Thyroid gland (tissue), 4 donors: ENCODE measurements around the gene PGBD5. TPM values are rescaled to one million over a fixed set of nuclear protein-coding genes. Genes with fewer than 3 reads are reported as not detected.
"Not testable (repeated sequence)": the region's sequence is repeated elsewhere in the genome, so short reads cannot be mapped to it uniquely, and the experiment has no call there.

Source experiments
- DNase-seq, 2 donors: peaks; one replicate each; pipeline ENCODE4 v3.0.0-alpha.2; 2019
- H3K27ac ChIP-seq, 3 donors: fragments of 200-600 bp; sonication (generic); 1 replicate in 2 of 3; 2 replicates in 1 of 3; pipeline ENCODE4 v1.5.1; 2016 to 2019; ENCODE audit warnings: mild to moderate bottlenecking in 1 of 3, moderate library complexity in 1 of 3
- H3K27me3 ChIP-seq: fragments of 200-600 bp; sonication (generic); one replicate; pipeline ENCODE4 v1.5.1; 2019
- H3K36me3 ChIP-seq, 2 donors: fragments of 200-600 bp; sonication (generic); one replicate each; pipeline ENCODE4 v1.5.1; 2016 to 2019
- H3K4me1 ChIP-seq, 2 donors: fragments of 200-600 bp; sonication (generic); one replicate each; pipeline ENCODE4 v1.5.1; 2017 to 2019
- H3K4me3 ChIP-seq, 3 donors: fragments of 200-600 bp; sonication (generic); replicated peaks in 1 of 3; 1 replicate in 2 of 3; 2 replicates in 1 of 3; pipeline ENCODE4 v1.5.1; 2016; ENCODE audit warnings: mild to moderate bottlenecking in 1 of 3
- H3K9me3 ChIP-seq: fragments of 200-600 bp; sonication (generic); one replicate; pipeline ENCODE4 v1.5.1; 2017
- CTCF ChIP-seq, 6 experiments: fragments of 200-600 bp in 3 of 6; fragments of 450-650 bp in 3 of 6; sonication (generic) in 3 of 6; IDR thresholded peaks; one replicate each; pipeline ENCODE4 v1.5.1; 2016 to 2019; ENCODE audit warnings: antibody characterized with exemption in 6 of 6, mild to moderate bottlenecking in 2 of 6, inconsistent platforms in 1 of 6, moderate library complexity in 1 of 6
- POLR2A ChIP-seq, 2 donors: fragments of 450-650 bp; IDR thresholded peaks; one replicate each; pipeline ENCODE4 v1.6.1; 2017; ENCODE audit warnings: antibody characterized with exemption in 2 of 2, mild to moderate bottlenecking in 2 of 2, moderate library complexity in 1 of 2
- WGBS, 2 donors: methylation state at CpG; one replicate each; pipeline ENCODE4 v1.1.5; 2017; 5-methylcytosine and 5-hydroxymethylcytosine counted together
- intact Hi-C: fragments of 100-400 bp; cut with DNase I; formaldehyde crosslinking; loops from one replicate; pipeline ENCODE4 v1.15.1; 2023
- total RNA-seq, 4 donors: library from RNA; depleted of rRNA; stranded (reverse); fragments of >200 nt; gene quantifications; one replicate each; pipeline ENCODE4 v1.2.3, GENCODE V29; 2016

PGBD5 gene
- total RNA-seq, 4 donors from 2014 or later: 2.7 to 14.9 (median 6.4) TPM

DNA sequence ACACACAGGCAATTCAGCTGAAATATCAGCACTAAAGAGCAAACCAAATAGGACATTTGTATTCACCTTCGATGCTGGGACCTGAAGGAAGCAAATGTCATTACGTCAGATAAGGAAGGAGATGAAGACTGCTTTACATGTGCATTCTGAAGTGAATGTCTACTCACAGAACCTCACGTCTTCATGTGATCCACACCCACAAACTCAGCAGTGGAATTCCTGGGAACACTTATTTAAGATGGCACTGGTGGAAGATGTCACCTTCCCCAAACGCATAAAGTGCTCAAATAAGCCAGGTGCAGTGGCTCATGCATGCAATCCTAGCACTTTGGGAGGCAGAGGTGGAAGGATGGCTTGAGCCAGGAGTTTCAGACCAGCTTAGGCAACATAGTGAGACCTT, 11.4 kb downstream of the PGBD5 start:
- no peaks in the 10 kb centered on the region for H3K36me3 ChIP-seq
- no peak overlapping the region for H3K27ac ChIP-seq
- H3K27me3 ChIP-seq: no peaks in the 10 kb centered on the region
- H3K4me3 ChIP-seq: no peak overlapping the region
- no peaks in the 10 kb centered on the region for H3K9me3 ChIP-seq
- no peak for DNase-seq
- intact Hi-C loops: no loop called here
- TF ChIP-seq CTCF (IDR thresholded peaks at IDR 0.05) (no peak), POLR2A (IDR thresholded peaks at IDR 0.05) (no peak)
- 80 to 84% methylated on average over 4 of the region's 4 CpGs for WGBS, 2 donors
- H3K4me1 ChIP-seq: no peaks in the 10 kb centered on the region

GRCh38 chr1:230414102-230414501, 12.0 kb downstream of the PGBD5 start:
- no peak overlapping the region for H3K4me3 ChIP-seq
- intact Hi-C loops: no loop called here
- no peaks in the 10 kb centered on the region for H3K4me1 ChIP-seq
- DNase-seq: no peak
- H3K36me3 ChIP-seq: no peaks in the 10 kb centered on the region
- H3K27me3 ChIP-seq: no peaks in the 10 kb centered on the region
- WGBS, 2 donors: 94 to 97% methylated on average over 4 of the region's 4 CpGs
- H3K27ac ChIP-seq: no peak overlapping the region
- H3K9me3 ChIP-seq: no peaks in the 10 kb centered on the region
- TF ChIP-seq POLR2A (IDR thresholded peaks at IDR 0.05) (no peak), CTCF (IDR thresholded peaks at IDR 0.05) (no peak)

- TF ChIP-seq CTCF (IDR thresholded peaks at IDR 0.05): no peak
- TF ChIP-seq POLR2A (IDR thresholded peaks at IDR 0.05): no peak
- Histone ChIP-seq H3K4me1 (no peaks in the 10 kb centered on the region), H3K36me3 (no peaks in the 10 kb centered on the region), H3K9me3 (no peaks in the 10 kb centered on the region), H3K27me3 (no peaks in the 10 kb centered on the region), H3K27ac (no peak overlapping the region), H3K4me3 (no peak overlapping the region)
- WGBS, 2 donors: 91 to 93% methylated on average over 6 of the region's 6 CpGs
- intact Hi-C loops: no loop called here
- no peak for DNase-seq
Observed at GRCh38 chr1:230413061-230413460, 13.1 kb downstream of the PGBD5 start.

DNA sequence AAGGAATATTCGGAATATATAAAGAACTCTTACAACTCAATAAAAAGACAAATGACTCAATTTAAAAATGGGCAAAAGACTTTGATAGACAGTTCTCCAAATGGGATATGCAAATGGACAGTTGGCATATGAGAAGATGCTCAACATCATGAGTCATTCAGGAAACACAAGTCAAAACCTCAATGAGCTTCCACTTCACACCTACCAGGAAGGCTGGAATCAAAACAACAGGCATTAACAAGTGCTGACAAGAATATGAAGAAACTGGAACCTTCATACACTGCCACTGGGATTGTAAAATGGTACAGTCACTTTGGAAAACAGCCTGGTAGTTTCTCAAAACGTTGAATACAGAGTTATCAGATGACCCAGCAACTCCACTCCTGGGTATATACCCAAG, 17.2 kb downstream of the PGBD5 start:
- Histone ChIP-seq H3K36me3 (no peaks in the 10 kb centered on the region), H3K27ac (no peak overlapping the region), H3K4me1 (no peaks in the 10 kb centered on the region), H3K4me3 (no peak overlapping the region), H3K27me3 (no peaks in the 10 kb centered on the region), H3K9me3 (no peaks in the 10 kb centered on the region)
- DNase-seq: no peak
- TF ChIP-seq POLR2A (IDR thresholded peaks at IDR 0.05) (no peak), CTCF (IDR thresholded peaks at IDR 0.05) (no peak)
- WGBS, 2 donors: 80 to 83% methylated on average over 2 of the region's 2 CpGs
- intact Hi-C loops: no loop called here

DNA sequence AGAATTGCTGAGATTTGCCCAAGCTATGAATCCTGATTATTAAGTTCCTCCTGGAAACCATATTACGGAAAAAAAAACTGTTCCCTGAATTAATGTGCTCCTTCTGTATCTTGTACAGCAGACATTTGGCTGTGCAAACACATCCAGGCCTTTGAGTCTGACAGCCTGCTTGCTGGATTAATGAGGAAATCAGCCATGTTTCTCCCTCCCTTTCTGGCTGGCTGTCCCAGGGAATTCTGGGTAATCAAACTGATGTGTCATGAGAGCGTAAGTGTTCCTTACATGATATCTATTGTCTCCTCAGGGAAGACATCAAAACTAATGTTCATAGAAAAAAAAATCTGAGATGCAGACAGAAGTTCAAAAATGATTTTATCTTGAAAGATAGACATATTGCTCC, 18.8 kb downstream of the PGBD5 start:
- 71 to 90% methylated on average over 2 of the region's 2 CpGs for WGBS, 2 donors
- intact Hi-C loops: no loop called here
- no peak for DNase-seq
- Histone ChIP-seq H3K27me3 (no peaks in the 10 kb centered on the region), H3K4me3 (no peak overlapping the region), H3K27ac (no peak overlapping the region), H3K36me3 (no peaks in the 10 kb centered on the region), H3K9me3 (no peaks in the 10 kb centered on the region), H3K4me1 (no peaks in the 10 kb centered on the region)
- TF ChIP-seq POLR2A (IDR thresholded peaks at IDR 0.05) (no peak), CTCF (IDR thresholded peaks at IDR 0.05) (no peak)

DNA sequence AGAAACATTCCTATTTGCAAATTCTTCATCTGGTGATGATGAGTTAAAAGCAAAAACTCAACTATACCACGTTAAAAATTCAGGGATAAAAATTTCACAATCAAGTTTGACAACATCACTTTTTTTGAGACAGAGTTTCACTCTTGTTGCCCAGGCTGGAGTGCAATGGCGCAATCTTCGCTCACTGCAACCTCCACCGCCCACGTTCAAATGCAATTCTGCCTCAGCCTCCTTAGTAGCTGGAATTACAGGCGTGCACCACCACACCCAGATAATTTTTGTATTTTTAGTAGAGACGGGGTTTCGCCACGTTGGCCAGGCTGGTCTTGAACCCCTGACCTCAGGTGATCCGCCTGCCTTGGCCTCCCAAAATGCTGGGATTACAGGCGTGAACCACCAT, 19.4 kb downstream of the PGBD5 start:
- H3K27ac ChIP-seq, H3K9me3 ChIP-seq, intact Hi-C loops, H3K36me3 ChIP-seq, H3K27me3 ChIP-seq, DNase-seq, H3K4me3 ChIP-seq, H3K4me1 ChIP-seq: not testable (repeated sequence)
- WGBS, 2 donors: 88 to 95% methylated on average over 11 of the region's 11 CpGs
